HepG2 (cell line): ENCODE results near the gene TMEM98. TPM values are rescaled to one million over a fixed set of nuclear protein-coding genes. Genes with fewer than 3 reads are reported as not detected.

Source experiments
- BCL6 ChIP-seq: IDR thresholded peaks from 2 replicates; pipeline ENCODE4 v1.6.1; 2016; ENCODE audit warnings: missing genetic modification reagents, missing compliant biosample characterization
- CEBPB ChIP-seq: IDR thresholded peaks from 2 replicates; pipeline ENCODE4 v1.6.1; 2011; ENCODE audit warnings: low read depth, low read length, improper control_type of control experiment, borderline replicate concordance
- HDAC1 ChIP-seq: sonication (generic); formaldehyde crosslinking; IDR thresholded peaks from 2 replicates; pipeline ENCODE4 v1.5.1; 2020; ENCODE audit warnings: mild to moderate bottlenecking, missing genetic modification reagents
- ISL2 ChIP-seq: sonication (generic); formaldehyde crosslinking; IDR thresholded peaks from 2 replicates; pipeline ENCODE4 v1.5.0; 2020; ENCODE audit warnings: missing genetic modification reagents
- KDM2A ChIP-seq: sonication (generic); formaldehyde crosslinking; IDR thresholded peaks from 2 replicates; pipeline ENCODE4 v1.4.0; 2020; ENCODE audit warnings: low read depth, missing genetic modification reagents, borderline replicate concordance
- MED1 ChIP-seq: sonication (generic); formaldehyde crosslinking; IDR thresholded peaks from 2 replicates; pipeline ENCODE4 v1.4.0; 2020; ENCODE audit warnings: missing genetic modification reagents
- MIER2 ChIP-seq: IDR thresholded peaks from 2 replicates; pipeline ENCODE4 v1.6.1; 2016; ENCODE audit warnings: missing biosample characterization, missing genetic modification reagents
- MLLT10 ChIP-seq: sonication (generic); formaldehyde crosslinking; IDR thresholded peaks from 2 replicates; pipeline ENCODE4 v1.4.0; 2020; ENCODE audit warnings: missing genetic modification reagents
- NKX3-1 ChIP-seq: sonication (generic); formaldehyde crosslinking; IDR thresholded peaks from 2 replicates; pipeline ENCODE4 v1.5.0; 2020; ENCODE audit warnings: missing genetic modification reagents
- NR3C1 ChIP-seq: sonication (generic); formaldehyde crosslinking; IDR thresholded peaks from 2 replicates; pipeline ENCODE4 v1.4.0; 2020; ENCODE audit warnings: missing genetic modification reagents
- POGZ ChIP-seq: sonication (generic); formaldehyde crosslinking; IDR thresholded peaks from 2 replicates; pipeline ENCODE4 v1.4.0; 2020; ENCODE audit warnings: mild to moderate bottlenecking, missing genetic modification reagents
- POLR2AphosphoS5 ChIP-seq: IDR thresholded peaks from 2 replicates; pipeline ENCODE4 v1.6.1; 2012; ENCODE audit warnings: low read depth, low read length
- RNF2 ChIP-seq: fragments of 450-650 bp; conservative IDR thresholded peaks from 2 replicates; pipeline ENCODE4 v1.6.1; 2016; ENCODE audit warnings: low read depth
- SAP130 ChIP-seq: IDR thresholded peaks from 2 replicates; pipeline ENCODE4 v1.6.1; 2016; ENCODE audit warnings: low read depth
- SPEN ChIP-seq: sonication (generic); formaldehyde crosslinking; IDR thresholded peaks from 2 replicates; pipeline ENCODE4 v1.5.1; 2020; ENCODE audit warnings: low read depth, mild to moderate bottlenecking, missing genetic modification reagents
- TBX2 ChIP-seq: sonication (generic); formaldehyde crosslinking; IDR thresholded peaks from 2 replicates; pipeline ENCODE4 v1.5.0; 2020; ENCODE audit warnings: missing genetic modification reagents, mild to moderate bottlenecking, borderline replicate concordance
- ZFP36 ChIP-seq: fragments of 150-350 bp; IDR thresholded peaks from 2 replicates; pipeline ENCODE4 v1.6.1; 2018; ENCODE audit warnings: borderline replicate concordance, low read length, low read depth; ENCODE audit not compliant: partially characterized antibody
- ZNF136 ChIP-seq: sonication (generic); formaldehyde crosslinking; IDR thresholded peaks from 2 replicates; pipeline ENCODE4 v1.8.1; 2022; ENCODE audit warnings: low read depth, mild to moderate bottlenecking, moderate library complexity, missing genetic modification reagents
- ZNF441 ChIP-seq: sonication (generic); formaldehyde crosslinking; IDR thresholded peaks from 2 replicates; pipeline ENCODE4 v1.7.0; 2021; ENCODE audit warnings: missing genetic modification reagents, borderline replicate concordance
- ZNF724P ChIP-seq: sonication (generic); formaldehyde crosslinking; IDR thresholded peaks from 2 replicates; pipeline ENCODE4 v1.8.0; 2022; ENCODE audit warnings: missing genetic modification reagents, borderline replicate concordance
- ZNF83 ChIP-seq: sonication (generic); formaldehyde crosslinking; IDR thresholded peaks from 2 replicates; pipeline ENCODE4 v1.4.0; 2020; ENCODE audit warnings: missing genetic modification reagents, mild to moderate bottlenecking, borderline replicate concordance
- polyA plus RNA-seq, 8 experiments: library from polyadenylated mRNA; depleted of rRNA in 3 of 8; stranded (reverse) in 7 of 8; unstranded in 1 of 8; fragments of >200 nt; fragmentation: Illumina TruSeq in 4 of 8; extraction: Trizol in 4 of 8; gene quantifications; 2 replicates each; pipeline versions ENCODE4 v1.2.1 to v1.2.3, GENCODE V29; 2011 to 2016; ENCODE audit warnings: low read depth in 4 of 8, missing spikeins in 1 of 8, mixed read lengths in 1 of 8; ENCODE audit not compliant: insufficient read depth in 1 of 8
- total RNA-seq, 5 experiments: library from RNA; depleted of rRNA; stranded (reverse); fragments of >200 nt; fragmentation: Illumina TruSeq; extraction: Trizol; gene quantifications; 2 replicates each; pipeline ENCODE4 v1.2.3, GENCODE V29; 2016; ENCODE audit warnings: low read depth in 1 of 5
- TF ChIP-seq, protein P1 (sequence below): sonication (generic); formaldehyde crosslinking; IDR thresholded peaks from 2 replicates; pipeline ENCODE4 v1.5.0; 2020; ENCODE audit warnings: mild to moderate bottlenecking, missing genetic modification reagents, borderline replicate concordance
- TF ChIP-seq, protein P2 (sequence below): sonication (generic); formaldehyde crosslinking; IDR thresholded peaks from 2 replicates; pipeline ENCODE4 v1.9.0; 2021; ENCODE audit warnings: missing genetic modification reagents, borderline replicate concordance
- TF ChIP-seq, protein P3 (sequence below): sonication (generic); formaldehyde crosslinking; conservative IDR thresholded peaks from 2 replicates; pipeline ENCODE4 v1.4.0; 2020; ENCODE audit warnings: mild to moderate bottlenecking, missing genetic modification reagents, moderate library complexity

TMEM98 gene
- total and polyA plus RNA-seq, 2 of the 13 experiments (the other 11 are each of a cell fraction or from before 2014, with no cell fraction given), result 103 to 175 TPM

DNA sequence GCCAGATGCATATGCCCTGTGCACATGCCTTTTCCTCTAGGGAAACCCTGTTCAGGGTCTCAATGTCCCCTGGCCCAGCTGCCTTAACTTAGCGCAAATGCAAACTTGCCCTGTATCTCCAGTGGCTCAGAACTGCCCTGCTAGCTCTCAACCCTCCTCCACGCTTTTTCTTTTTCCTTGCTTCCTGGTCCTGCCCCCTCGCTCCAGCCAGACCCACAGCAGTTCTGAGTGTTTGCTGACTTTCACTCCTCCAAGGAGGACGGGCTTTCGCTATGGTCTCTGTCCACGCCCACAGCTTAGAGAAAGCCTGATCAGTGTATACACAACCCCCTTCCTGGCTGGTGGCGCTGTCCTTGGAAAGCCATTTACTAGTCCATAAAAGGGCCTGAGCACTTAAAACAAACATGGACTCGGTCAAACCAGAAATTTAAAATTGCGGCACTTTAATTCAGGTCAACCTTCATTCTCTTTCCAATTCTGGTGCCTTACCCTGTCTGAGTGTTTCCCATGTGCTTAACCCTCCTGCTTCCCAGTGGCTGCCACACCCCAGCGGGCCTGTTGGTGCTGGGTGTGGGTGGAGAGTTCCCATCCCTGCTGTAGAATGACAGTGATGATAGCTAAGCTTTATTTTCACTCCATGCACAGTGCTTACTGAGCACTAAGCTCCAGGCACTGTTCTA is 15.6 kb upstream of the TMEM98 start (continued):
- TF ChIP-seq MIER2 (CRISPR knock-in tag) (peak; percentile 34; the same call in 1 of the 2 replicates), ZNF724P (CRISPR knock-in tag) (no peak), CEBPB (no peak), MLLT10 (CRISPR knock-in tag) (no peak), RNF2 (no peak), SAP130 (CRISPR knock-in tag) (peak; percentile 67), HDAC1 (peak; percentile 30; the same call in 1 of the 2 replicates), ZNF136 (CRISPR knock-in tag) (no peak), TBX2 (CRISPR knock-in tag) (peak; percentile 51; the same call in 1 of the 2 replicates), ISL2 (CRISPR knock-in tag) (peak; percentile 44; the same call in 1 of the 2 replicates), NKX3-1 (CRISPR knock-in tag) (no peak), POLR2AphosphoS5 (peak; percentile 47), KDM2A (CRISPR knock-in tag) (no peak), ZFP36 (no peak), MED1 (CRISPR knock-in tag) (peak; percentile 52; the same call in 1 of the 2 replicates), SPEN (CRISPR knock-in tag) (no peak), ZNF83 (CRISPR knock-in tag) (no peak), ZNF441 (no peak), NR3C1 (CRISPR knock-in tag) (no peak), BCL6 (CRISPR knock-in tag) (peak; percentile 51; the same call in 1 of the 2 replicates), POGZ (CRISPR knock-in tag) (peak; percentile 59)
- TF ChIP-seq, protein P1, sequence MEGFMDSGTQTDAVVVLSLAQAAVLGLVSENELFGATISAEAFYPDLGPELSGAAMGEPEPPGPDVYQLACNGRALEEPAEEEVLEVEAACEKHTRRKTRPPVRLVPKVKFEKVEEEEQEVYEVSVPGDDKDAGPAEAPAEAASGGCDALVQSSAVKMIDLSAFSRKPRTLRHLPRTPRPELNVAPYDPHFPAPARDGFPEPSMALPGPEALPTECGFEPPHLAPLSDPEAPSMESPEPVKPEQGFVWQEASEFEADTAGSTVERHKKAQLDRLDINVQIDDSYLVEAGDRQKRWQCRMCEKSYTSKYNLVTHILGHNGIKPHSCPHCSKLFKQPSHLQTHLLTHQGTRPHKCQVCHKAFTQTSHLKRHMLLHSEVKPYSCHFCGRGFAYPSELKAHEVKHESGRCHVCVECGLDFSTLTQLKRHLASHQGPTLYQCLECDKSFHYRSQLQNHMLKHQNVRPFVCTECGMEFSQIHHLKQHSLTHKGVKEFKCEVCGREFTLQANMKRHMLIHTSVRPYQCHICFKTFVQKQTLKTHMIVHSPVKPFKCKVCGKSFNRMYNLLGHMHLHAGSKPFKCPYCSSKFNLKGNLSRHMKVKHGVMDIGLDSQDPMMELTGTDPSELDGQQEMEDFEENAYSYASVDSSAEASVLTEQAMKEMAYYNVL (CRISPR knock-in tag), result peak; percentile 37; the same call in 1 of the 2 replicates
- TF ChIP-seq, protein P2, sequence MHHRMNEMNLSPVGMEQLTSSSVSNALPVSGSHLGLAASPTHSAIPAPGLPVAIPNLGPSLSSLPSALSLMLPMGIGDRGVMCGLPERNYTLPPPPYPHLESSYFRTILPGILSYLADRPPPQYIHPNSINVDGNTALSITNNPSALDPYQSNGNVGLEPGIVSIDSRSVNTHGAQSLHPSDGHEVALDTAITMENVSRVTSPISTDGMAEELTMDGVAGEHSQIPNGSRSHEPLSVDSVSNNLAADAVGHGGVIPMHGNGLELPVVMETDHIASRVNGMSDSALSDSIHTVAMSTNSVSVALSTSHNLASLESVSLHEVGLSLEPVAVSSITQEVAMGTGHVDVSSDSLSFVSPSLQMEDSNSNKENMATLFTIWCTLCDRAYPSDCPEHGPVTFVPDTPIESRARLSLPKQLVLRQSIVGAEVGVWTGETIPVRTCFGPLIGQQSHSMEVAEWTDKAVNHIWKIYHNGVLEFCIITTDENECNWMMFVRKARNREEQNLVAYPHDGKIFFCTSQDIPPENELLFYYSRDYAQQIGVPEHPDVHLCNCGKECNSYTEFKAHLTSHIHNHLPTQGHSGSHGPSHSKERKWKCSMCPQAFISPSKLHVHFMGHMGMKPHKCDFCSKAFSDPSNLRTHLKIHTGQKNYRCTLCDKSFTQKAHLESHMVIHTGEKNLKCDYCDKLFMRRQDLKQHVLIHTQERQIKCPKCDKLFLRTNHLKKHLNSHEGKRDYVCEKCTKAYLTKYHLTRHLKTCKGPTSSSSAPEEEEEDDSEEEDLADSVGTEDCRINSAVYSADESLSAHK (CRISPR knock-in tag), result no peak
- TF ChIP-seq, protein P3, sequence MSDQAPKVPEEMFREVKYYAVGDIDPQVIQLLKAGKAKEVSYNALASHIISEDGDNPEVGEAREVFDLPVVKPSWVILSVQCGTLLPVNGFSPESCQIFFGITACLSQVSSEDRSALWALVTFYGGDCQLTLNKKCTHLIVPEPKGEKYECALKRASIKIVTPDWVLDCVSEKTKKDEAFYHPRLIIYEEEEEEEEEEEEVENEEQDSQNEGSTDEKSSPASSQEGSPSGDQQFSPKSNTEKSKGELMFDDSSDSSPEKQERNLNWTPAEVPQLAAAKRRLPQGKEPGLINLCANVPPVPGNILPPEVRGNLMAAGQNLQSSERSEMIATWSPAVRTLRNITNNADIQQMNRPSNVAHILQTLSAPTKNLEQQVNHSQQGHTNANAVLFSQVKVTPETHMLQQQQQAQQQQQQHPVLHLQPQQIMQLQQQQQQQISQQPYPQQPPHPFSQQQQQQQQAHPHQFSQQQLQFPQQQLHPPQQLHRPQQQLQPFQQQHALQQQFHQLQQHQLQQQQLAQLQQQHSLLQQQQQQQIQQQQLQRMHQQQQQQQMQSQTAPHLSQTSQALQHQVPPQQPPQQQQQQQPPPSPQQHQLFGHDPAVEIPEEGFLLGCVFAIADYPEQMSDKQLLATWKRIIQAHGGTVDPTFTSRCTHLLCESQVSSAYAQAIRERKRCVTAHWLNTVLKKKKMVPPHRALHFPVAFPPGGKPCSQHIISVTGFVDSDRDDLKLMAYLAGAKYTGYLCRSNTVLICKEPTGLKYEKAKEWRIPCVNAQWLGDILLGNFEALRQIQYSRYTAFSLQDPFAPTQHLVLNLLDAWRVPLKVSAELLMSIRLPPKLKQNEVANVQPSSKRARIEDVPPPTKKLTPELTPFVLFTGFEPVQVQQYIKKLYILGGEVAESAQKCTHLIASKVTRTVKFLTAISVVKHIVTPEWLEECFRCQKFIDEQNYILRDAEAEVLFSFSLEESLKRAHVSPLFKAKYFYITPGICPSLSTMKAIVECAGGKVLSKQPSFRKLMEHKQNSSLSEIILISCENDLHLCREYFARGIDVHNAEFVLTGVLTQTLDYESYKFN, result peak; percentile 64
